ENCODE measurements around the gene TCEANC2.

DNA sequence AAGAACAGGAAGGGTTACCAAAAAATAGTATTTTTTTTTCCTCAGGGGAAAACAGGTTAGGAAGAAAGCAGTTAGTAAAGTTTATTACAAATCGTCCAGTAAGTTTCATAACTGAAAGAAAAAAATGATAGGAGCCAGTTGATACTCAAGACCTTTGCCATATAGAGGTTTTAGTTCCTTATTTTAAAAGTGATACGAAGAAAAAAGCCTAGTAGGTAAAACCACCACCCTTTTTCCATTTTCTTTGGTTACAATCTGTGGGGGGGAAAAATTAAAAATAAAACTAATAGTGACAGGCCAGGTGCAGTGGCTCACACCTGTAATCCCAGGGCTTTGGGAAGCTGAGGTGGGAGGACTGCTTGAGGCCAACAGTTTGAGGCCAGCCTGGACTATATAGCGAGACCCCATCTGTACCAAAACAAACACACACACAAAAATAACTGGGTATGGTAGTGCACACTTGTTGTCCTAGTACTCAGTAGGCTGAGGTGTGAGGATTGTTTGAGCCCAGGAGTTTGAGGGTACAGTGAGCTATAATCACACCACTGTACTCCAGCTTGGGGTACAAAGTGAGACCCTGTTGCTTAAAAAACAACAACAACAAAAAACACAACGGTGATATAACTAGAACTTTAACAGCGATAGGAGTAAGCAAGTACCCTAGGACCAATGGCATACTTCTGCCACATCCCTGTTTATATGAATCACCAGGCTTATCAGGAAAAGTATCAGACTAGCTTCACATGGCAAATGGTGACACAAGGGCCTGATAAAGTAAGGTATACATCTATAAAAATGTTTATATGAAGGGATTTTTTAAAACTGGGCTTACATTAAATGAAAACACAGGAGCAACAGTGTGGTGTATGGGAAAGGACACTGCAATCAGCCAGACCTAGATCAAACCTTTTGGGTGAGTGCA, 5.8 kb upstream of the TCEANC2 start:
- TF ChIP-seq, protein P1, sequence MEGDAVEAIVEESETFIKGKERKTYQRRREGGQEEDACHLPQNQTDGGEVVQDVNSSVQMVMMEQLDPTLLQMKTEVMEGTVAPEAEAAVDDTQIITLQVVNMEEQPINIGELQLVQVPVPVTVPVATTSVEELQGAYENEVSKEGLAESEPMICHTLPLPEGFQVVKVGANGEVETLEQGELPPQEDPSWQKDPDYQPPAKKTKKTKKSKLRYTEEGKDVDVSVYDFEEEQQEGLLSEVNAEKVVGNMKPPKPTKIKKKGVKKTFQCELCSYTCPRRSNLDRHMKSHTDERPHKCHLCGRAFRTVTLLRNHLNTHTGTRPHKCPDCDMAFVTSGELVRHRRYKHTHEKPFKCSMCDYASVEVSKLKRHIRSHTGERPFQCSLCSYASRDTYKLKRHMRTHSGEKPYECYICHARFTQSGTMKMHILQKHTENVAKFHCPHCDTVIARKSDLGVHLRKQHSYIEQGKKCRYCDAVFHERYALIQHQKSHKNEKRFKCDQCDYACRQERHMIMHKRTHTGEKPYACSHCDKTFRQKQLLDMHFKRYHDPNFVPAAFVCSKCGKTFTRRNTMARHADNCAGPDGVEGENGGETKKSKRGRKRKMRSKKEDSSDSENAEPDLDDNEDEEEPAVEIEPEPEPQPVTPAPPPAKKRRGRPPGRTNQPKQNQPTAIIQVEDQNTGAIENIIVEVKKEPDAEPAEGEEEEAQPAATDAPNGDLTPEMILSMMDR (conservative IDR thresholded peaks at IDR 0.05; ENCODE audit: low read depth, low read length) = no peak
- no peak for TF ChIP-seq EZH2 (IDR thresholded peaks at IDR 0.05; ENCODE audit: borderline replicate concordance, low read depth, low read length, poor library complexity, severe bottlenecking)

All from A673 (cell line).